GM21360 (cell line): ENCODE data around the gene HS3ST3B1.

Experiments
- ATAC-seq: cut with Tn5 transposase; IDR thresholded peaks from one replicate; pipeline ENCODE4 v1.9.1; 2021; ENCODE audit warnings: mild to moderate bottlenecking, moderate library complexity; ENCODE audit not compliant: unreplicated experiment

Gene HS3ST3B1

DNA sequence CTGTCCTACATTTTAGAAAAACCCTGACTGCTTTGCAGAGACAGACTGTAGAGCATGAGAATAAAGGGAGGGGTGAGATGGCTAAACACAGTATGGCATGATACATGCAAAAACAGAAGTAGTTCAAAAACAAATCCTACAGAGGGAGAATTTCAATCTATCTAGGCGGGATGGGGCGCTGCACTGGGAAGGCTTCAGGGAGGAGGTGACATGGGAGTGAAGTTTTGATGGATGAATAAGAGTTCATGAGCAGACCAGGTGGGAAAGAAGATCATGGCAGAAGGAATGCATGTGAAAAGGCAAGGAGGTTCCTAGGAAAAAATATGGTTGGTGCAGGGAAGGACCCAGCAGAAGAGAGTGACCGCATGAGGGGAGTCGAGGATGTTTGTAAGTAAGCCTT lies 19.2 kb downstream of the HS3ST3B1 start:
- ATAC-seq, result no peak

DNA sequence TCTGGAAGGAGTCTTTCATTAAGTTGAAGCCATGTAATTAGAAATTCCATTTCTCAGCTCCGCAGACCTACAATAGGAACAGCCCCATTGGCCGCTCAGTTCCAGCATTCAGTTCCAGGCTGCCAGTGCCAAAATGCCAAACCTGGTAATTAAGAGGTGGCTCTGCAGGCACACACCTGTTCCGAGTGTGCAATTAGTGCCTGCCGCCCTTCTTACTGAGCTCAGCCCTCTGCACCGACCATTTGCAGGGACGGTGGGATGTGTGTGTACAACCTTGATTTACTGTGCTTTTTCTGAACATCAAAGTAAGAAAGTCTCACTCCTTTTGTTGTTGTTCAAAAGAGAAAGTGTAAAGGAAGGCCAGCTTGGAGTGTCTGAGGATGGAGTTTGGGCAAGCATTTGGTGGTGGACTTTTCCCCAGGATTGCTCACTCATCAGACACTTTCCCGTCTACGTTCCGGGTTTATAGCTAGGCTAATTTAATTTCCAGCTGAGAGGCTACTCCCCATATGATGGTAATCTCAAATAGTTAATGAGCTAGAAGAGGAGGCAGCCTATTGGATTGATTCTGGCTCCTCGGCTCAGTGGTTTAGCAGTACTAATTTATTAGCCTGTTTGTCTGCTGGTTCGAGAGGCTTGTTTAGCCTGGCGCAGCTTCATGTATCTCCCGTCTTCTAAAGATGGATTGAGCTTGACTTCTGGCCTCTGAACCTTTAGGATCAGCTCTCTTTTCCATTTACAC lies 20.0 kb downstream of the HS3ST3B1 start:
- no peak for ATAC-seq

DNA sequence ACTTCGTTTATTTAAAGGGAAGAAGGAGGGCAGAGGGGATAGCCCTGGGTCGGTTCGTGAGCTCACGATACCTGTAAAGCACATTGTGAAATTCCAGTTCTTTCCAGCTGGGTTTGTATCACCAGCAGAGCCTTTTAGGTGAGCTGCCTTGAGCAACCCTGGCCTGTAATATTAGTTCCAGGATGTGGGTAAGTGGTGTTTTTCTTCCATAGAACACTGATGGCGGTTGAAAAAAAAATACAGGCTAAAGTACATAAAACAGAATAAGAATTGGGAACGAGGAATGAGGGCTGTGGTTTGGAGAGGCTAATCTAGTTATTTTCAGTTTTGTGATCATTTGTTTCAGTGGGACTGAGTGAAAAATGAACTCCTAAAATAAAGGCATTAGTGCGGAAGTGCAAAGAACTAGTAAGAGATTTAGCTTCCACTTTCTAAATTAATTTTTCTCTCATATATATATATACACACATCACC lies 20.6 kb downstream of the HS3ST3B1 start:
- no peak for ATAC-seq

DNA sequence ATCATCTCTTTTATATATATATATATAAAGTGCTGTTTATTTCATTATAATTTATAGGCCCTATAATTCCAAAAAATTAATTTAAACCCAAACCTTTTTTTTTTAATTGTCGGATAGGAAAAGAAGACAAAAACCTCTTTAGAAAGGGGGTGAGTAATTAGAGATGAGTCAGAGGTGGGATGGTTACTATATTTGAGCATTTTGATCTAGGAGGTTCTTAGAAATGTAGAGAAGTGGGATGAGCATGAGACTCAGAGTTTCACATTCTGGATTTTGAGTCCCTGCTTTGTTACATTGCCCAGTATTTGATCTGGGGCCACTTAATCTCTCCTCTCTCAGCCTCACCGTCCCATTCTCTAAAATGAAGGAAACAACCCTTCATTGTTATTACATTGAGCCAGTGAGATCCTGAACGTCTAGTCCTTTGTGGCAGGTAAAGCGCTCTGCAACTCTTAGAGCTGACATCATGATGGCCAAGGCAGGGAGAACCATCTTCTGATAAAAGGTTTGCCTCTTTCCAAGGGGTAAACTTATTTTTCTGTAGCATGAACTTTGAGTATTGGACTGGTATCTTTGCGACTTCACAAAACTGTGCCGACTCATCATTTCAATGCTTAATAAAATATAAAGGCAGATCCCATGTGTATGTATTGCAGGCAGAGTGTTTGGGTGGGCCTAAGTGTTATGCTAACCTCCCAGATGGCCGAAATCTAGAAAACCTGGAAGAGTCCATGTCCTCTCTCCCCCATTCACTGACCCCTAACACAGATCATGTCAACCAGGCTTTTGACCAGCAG lies 21.3 kb downstream of the HS3ST3B1 start:
- no peak for ATAC-seq

DNA sequence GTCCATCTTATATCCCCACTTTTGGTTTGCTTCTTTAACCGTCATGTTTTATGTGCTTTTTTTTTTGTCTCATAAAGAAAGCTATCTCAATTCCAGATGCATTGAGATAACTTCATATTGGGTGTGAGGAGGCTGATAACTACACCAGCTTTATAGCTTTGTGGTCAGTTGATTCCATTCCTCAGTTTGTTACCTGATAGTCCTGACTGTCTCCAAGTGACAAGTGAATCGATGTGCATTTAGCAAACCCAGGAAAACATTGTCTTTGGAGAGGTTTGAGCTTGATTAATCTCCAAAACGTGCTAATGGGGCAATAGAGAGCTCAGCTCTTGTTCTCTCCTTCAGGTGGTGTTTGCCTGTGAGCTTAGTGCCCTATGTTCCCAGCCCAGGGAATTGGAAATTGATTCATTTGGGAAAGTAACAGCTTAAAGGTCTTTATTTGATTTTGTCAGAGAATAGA lies 22.7 kb downstream of the HS3ST3B1 start:
- no peak for ATAC-seq

DNA sequence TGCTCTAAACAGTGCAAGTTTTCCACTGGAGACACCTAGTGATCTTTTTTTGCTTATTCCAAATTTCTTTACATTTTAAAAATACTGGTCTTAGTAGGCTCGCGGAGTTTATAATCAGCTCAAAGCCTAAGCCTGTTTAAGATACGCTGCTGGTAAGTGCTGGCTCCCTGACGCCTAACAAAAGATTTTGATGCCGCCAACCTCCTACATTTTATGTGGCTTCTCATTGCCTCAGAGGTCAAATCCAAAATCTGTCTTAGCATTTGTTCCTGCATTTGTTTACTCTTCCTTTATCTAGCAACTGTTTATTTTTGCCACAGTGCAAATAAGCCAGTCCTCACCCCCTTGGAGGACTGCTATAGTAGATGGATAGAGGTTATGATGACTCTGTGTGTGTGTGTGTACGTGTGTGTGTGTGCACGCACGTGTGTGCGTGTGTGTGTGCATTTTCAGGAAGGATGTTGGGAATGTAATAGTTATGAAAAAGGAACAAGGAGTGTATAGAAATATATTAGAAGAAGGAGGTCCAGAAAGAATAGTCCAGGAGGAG lies 24.8 kb downstream of the HS3ST3B1 start:
- ATAC-seq, result no peak

DNA sequence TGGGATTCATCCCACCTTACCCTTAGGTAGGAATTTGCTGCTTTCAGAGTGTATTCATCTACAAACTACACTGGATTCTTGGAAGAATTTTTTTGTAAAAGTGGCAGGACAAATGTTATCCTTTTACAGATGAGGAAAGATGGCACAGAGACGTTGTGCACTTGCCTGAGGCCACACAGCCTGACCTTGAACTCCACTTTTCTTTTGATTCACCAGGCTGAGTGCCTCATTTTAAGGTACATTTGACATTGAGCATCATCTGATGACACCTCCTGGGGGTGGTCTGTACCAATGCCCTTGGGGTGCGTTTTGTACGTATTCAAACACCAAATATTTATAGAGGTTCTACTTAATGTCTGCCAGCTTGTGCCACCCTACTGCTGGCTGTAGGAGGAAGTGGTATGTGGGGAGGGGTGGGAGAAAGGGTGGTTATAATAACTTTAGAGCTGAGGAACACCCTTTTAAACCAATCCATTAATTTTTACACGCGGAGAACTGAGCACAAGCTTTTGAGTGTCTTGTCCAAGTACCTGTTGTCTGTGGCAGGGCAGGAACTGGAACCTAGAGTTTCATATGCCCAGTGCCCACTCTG lies 29.1 kb downstream of the HS3ST3B1 start:
- no peak for ATAC-seq

DNA sequence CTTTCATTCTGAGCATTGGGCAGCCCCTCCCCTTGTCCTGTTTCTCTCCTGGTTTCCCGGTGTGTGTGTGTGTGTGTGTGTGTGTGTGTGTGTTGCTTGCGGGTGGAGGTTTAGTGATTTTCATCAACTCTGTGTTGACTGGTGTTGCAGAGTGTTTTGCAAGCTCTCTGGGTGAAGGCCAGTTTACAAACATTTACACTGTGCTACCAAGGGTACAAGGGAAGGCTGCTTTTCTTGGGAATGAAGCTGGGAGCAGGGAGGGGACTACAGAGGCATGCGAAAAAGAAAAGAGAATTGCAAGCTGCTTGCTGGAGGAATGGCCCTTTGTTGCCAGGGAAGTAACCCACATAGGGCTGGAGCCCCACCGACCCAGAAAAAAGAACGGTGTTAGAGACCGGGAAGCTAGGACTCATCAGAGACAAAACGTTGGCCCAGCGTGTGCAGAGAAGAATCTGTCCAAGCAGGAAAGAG lies 29.6 kb downstream of the HS3ST3B1 start:
- no peak for ATAC-seq

DNA sequence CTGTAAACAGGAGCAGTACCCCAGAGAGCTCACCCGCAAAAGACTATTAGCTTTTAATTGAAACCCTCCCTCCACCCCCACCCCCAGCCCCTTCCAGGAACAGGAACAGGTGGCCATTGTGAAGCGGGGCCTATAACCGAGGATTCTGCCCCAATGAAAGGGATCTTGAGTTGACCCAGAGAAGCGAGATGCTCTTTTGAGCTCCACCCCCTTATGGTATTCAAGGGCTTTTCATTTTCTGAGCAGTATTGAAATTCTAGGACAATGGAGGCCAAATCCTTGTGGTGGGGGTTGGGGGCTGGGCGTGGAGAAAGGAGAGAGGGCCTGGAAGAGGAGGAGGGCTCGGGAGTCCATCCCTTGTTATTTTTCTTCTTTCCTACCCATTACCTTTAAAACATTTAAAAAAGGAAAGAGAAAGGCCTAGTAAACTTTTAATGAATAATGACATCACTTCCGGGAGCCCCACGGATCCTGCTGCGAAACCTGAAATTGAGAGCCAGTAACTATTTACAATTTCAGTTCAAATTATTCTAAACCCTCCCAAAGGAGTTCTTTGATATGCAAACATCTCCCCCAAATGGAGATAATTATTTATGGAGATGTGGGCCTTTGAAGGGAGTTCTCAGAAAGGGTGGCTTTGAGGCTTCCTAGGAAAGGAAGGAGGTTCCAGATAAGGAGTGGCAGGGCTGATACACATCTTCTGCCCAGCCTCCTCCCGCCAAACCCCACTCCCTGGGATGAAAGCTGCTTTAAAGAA lies 30.5 kb downstream of the HS3ST3B1 start:
- no peak for ATAC-seq

DNA sequence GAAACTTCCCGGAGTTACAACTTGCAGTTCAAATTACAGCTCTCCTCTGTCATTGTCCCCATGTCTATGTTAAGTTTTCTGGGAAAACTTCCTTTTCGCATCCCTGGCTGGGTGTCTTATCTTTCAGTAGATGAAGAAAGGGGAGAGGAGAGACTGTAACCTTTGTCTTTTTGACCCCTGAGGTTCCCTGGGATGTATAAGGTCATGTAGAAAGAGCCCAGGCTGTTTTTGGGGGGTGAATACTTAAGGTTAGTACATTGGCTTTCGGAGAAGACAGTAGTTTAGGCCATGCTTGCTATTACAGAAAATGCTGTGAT lies 31.1 kb downstream of the HS3ST3B1 start:
- no peak for ATAC-seq

DNA sequence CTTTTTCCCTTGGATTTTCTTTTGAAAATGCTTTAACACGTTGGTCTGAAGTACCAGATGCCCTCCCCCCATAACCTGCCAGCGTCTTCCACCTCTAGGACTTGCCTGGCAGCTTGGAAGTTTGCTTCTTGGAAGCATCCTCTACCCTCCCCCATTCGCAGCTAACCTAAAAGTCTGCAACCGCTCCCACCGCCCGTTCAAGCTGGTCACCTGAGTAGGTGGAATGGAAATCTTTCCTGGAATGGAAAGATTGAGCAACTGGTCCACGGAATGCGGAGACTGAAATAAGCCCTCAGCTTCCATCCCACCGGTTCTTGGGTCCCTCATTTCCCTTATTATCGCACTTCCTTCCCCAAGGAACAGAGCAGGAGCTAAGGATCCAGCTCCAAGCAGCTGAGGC lies 31.4 kb downstream of the HS3ST3B1 start:
- no peak for ATAC-seq

DNA sequence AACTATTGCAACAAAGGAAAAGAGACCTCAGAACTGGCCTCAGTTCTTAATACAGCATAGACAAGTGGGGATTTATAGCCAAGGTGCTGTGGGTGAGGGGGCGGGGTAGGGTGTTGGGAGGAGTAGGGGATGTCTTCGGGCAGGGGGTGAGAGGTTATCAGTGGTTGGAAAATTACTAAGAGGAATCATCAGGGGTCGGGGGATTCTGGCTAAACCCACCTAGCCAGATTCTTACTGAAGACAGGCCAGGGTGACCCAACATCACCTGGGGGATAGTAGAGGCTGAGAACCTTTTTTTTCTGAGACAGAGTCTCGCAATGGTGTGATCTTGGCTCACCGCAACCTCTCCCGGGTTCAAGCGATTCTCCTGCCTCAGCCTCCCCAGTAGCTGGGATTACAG lies 32.6 kb downstream of the HS3ST3B1 start:
- no peak for ATAC-seq

DNA sequence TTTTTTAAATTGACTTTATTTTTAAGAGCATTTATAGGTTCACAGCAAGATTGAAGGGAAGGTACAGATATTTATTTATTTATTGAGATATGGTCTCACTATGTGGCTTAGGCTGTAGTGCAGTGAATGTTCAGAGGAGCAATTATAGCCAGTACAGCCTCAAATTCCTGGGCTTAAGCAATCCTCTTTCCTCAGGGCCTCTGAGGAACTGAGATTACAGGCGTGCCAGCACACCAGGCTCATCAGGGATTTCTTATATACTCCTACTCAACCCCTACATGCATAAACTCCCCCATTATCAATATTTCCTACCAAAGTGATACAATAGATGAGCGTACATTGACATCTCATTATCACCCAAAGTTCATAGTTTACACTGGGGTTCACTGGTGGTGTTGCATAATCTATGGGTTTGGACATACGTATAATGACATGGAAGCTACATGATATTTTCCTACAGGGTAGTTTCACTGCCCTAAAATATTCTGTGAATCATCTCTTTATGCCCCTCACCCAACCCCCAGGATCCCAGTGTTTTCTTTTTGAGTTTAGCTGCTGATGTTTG lies 33.5 kb downstream of the HS3ST3B1 start:
- no peak for ATAC-seq

DNA sequence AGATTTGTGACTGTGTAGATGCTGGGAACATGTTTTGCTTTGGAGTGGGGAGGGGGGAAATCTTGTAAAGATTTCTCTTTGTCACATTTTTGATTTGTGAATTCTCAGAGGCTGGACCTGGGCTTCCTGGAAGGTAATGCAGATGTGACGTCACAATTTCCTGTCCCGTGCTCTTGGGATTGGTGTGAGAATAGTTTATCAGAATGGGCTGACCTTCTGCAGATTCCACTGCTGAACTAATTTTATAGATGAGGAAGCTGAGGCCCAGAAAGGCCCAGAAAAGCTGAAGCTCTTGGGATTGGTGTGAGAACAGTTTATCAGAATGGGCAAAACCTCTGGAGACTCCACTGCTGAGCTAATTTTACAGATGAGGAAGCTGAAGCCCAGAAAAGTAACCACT lies 34.0 kb downstream of the HS3ST3B1 start:
- ATAC-seq, result no peak

DNA sequence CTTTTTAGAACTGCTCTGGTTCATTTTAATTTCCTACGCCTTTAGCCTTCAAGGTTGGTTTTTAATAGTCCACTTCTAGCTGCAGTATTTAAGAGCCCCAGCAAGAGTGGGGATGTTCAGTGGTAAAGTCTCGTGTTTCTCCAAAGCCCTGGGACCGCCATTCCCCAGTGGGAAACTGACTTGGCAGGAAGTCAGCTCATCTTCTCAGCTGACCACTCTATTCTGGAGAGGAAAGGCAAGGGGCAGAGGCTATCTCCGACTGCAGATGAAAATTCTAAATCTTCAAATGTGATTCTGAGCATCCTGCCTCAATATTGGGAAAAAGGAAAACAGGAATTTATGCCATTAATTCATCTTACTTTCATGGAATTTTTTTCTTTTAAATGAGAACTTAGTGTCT lies 35.5 kb downstream of the HS3ST3B1 start:
- no peak for ATAC-seq

DNA sequence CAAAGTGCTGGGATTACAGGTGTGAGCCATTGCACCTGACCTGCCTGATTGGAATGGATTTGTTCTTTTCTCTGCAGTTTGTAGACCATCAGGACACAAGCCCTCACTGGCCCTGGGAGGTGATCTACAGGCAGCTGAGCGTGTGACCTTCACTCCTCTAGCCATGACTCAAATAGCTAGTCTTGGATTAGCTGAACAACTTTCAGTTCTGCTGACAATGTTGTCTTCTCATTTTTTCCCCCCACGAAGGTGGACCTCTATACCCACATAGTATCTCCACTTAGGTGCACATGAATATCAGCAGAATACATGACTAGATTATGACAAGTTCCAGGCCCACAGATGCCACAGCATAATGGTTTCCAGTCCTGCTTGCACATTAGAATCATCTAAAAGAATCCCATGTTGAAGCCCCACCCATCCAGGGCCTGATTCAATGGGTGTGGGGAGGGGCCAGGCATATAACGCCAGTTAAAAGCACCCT lies 36.8 kb downstream of the HS3ST3B1 start:
- ATAC-seq, result peak; percentile 77

DNA sequence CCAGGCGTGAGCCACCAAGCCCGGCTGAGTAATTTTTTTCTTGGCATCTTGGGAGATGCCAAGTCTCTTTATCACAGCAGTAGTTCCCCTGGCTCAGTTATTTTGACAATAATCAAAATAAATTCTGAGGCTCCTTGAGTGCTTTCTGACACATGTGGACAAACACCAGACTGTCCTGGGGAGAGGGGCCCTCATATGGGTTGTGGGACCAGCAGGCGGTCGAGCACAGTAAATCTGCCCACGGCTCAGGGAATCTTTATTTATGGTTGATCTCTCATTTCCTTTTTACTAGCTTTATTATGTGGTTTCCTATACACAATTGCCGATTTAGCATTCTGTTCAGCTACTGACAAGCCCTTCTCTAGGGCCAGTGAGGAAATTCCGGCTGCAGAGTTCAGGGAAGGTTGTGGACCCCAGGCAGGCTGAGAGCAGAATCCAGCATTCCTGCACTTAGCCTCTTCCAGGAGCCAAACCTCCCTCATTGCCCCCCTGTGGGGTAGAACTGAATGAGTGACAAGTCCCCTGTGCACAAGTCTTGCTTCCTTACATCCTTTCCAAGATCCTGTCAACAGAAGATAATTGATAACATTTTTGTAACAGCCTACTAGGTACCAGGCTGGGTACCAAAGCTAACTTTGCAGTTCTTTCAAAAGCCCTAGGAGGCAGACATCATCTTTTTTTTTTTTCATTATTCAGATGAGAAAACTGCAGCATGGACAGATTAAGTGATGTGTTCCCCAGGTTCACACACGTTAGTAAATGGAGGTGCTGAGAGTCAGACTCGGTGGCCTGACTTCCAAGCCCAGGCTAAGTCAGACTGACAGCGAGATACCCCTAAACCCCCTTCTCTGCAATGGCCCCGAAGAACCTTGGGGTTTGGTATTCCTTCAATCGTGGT lies 40.2 kb downstream of the HS3ST3B1 start:
- ATAC-seq, result no peak

DNA sequence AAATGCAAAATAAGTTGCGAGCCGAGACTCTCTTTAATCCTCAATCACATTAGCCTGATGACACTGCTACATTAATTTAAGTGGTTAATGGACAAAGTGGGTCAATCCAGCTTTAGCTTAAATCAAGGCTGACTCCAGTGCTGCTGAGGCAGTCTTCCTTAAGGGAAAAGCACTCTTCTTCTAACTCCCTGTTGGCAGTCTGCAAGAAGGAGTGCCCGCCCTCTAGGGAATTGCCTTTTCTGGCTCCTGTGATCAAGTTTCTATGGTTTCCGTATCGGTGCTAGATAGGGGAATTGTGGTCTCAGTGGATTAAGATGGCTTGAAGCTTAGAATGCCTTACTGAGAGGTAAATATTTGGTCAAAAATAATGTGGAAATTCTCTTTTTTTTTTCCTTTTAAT lies 41.0 kb downstream of the HS3ST3B1 start:
- no peak for ATAC-seq

DNA sequence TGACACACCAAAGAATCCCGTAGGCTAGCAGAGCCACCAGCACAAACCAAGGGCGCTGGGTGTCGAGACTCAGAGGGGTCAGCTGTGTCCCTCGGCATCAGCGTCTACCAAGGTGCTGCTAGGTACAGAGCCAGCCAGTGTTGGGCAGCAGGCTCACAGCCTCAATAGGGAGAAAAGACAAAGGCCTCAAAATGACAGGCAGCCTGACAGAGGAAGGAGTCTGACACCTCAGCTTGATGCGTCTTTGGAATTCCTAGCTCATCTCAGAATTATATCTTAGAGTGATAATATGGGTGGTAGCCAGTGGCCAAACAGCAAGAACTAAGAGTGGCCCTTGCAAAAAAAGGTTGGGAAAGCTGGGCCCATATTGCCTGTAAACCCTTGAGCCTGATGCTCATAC lies 45.9 kb downstream of the HS3ST3B1 start:
- no peak for ATAC-seq
